ENCODE data around the gene ZBTB40. TPM values are rescaled to one million over a fixed set of nuclear protein-coding genes. Genes with fewer than 3 reads are reported as not detected.

Gene ZBTB40
- total RNA-seq, 1 experiment from 2014 or later: 19.5 TPM

DNA sequence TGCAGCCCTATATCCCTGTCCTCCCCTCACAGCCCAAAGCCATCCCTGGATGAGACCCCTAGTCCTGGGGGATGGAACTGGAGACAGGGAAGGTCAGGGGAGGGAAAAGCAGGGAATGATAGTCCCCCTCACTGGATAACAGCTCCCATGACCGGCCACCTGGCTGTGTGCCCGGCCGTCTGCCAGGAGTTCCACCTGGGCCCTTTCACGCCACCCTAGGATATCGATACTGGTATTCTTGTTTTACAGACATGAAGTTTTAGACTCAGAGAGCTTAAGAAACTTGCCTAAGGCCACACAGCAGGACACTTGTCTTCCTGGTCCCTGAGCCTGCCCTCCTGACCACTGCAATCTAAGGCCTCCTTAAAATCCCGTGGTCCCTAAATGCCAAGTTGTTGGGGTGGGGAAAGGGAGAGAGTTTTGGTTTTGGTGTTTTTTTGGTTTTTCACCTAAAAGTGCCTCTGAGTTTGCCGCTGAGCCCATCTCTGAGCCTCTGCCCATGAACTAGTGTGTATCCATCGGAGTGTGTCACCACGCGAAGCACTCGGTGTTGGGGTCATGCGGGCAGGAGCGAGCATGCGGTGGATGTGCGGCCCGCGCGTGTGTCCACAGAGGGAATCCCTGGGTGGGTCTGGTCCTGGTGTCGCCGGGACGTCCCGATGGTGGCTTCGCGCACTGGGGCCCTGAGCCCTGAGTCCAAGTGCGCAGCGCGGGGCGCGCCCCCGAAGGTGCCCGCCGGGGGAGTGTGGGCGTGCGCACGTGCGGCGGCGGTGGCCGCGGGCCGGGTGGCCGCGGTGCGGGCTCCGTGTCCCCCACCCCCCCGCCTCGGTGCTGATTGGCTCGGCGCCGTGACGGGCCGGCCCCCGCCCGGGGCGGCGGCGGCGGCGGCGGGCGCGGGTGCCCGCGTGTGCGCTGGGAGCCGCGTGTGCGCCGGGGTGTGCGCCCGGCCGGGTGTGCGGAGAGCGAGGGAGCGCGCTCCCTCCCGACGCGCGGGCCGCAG, 111.2 kb downstream of the ZBTB40 start, which contains the start of gene EPHA8:
EPHA8 (plus strand) TSS at position 906 of the 1,000 bp plus-strand sequence. CDS start 147 bp downstream, outside the sequence.
- Histone ChIP-seq H3K36me3 (ENCODE audit: control insufficient read depth in 1 of 2, insufficient read depth in 2 of 2, low read length in 2 of 2) (no peaks in the 10 kb centered on the region), H3K4me2 (ENCODE audit: low read length) (no peak within 1 kb of the TSS), H4K20me1 (ENCODE audit: insufficient read depth) (no peaks in the 10 kb centered on the region), H3K9me3 (ENCODE audit: control insufficient read depth in 1 of 2, insufficient read depth in 1 of 2, low read depth in 1 of 2, low read length in 2 of 2) (no peaks in the 10 kb centered on the region), H3K4me1 (ENCODE audit: control insufficient read depth in 1 of 2, insufficient read depth in 2 of 2, low read length in 2 of 2) (no peaks in the 10 kb centered on the region), H3K4me3 (replicated peaks in 1 of 2; ENCODE audit: low read depth in 1 of 2, low read length in 2 of 2) (no peak within 1 kb of the TSS), H3K9me2 (ENCODE audit: insufficient read depth) (no peaks in the 10 kb centered on the region), H3K79me2 (ENCODE audit: insufficient read depth, low read length) (no peaks in the 10 kb centered on the region), H3K27ac (ENCODE audit: low read depth, low read length) (no peak within 1 kb of the TSS), H3K9ac (ENCODE audit: low read length) (no peak within 1 kb of the TSS), H3K27me3 (ENCODE audit: insufficient read depth, low read length) (peaks cover 7% of the 10 kb centered on the region; the same call in 1 of the 2 replicates), H2AFZ (ENCODE audit: low read depth, low read length, poor library complexity, severe bottlenecking) (no peak within 1 kb of the TSS)
- POLR2A ChIA-PET: no interaction called here
- RAD21 ChIA-PET (ENCODE audit: low non-redundant PET in 1 of 2, low total read pairs in 2 of 2, uncharacterized antibody in 2 of 2, unreplicated experiment in 2 of 2): no interaction called here
- CTCF ChIA-PET: no interaction called here
- intact Hi-C loops (cut with micrococcal nuclease): no loop called here
- TF ChIP-seq EGR1 (IDR thresholded peaks at IDR 0.05; ENCODE audit: low read depth): no peak
- TF ChIP-seq, protein P1, sequence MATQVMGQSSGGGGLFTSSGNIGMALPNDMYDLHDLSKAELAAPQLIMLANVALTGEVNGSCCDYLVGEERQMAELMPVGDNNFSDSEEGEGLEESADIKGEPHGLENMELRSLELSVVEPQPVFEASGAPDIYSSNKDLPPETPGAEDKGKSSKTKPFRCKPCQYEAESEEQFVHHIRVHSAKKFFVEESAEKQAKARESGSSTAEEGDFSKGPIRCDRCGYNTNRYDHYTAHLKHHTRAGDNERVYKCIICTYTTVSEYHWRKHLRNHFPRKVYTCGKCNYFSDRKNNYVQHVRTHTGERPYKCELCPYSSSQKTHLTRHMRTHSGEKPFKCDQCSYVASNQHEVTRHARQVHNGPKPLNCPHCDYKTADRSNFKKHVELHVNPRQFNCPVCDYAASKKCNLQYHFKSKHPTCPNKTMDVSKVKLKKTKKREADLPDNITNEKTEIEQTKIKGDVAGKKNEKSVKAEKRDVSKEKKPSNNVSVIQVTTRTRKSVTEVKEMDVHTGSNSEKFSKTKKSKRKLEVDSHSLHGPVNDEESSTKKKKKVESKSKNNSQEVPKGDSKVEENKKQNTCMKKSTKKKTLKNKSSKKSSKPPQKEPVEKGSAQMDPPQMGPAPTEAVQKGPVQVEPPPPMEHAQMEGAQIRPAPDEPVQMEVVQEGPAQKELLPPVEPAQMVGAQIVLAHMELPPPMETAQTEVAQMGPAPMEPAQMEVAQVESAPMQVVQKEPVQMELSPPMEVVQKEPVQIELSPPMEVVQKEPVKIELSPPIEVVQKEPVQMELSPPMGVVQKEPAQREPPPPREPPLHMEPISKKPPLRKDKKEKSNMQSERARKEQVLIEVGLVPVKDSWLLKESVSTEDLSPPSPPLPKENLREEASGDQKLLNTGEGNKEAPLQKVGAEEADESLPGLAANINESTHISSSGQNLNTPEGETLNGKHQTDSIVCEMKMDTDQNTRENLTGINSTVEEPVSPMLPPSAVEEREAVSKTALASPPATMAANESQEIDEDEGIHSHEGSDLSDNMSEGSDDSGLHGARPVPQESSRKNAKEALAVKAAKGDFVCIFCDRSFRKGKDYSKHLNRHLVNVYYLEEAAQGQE (IDR thresholded peaks at IDR 0.05; ENCODE audit: low read depth): no peak
- TF ChIP-seq SRF (IDR thresholded peaks at IDR 0.05; ENCODE audit: low read depth): no peak
- TF ChIP-seq FOSL1 (IDR thresholded peaks at IDR 0.05; ENCODE audit: low read depth): no peak
- no peak for TF ChIP-seq MAX (IDR thresholded peaks at IDR 0.05)
- TF ChIP-seq TCF7L2 (IDR thresholded peaks at IDR 0.05; ENCODE audit: borderline replicate concordance, extremely low read depth, insufficient read depth, insufficient read length): no peak
- TF ChIP-seq EZH2phosphoT487 (IDR thresholded peaks at IDR 0.05; ENCODE audit: borderline replicate concordance): no peak
- no peak for TF ChIP-seq CEBPB (IDR thresholded peaks at IDR 0.05; ENCODE audit: low read depth)
- no peak for TF ChIP-seq POLR2A (IDR thresholded peaks at IDR 0.05; ENCODE audit: borderline replicate concordance, extremely low read depth, insufficient read depth, insufficient read length)
- TF ChIP-seq RAD21 (IDR thresholded peaks at IDR 0.05; ENCODE audit: low read depth): no peak
- no peak for TF ChIP-seq ZFX (IDR thresholded peaks at IDR 0.05)
- no peak for TF ChIP-seq CBX3 (IDR thresholded peaks at IDR 0.05; ENCODE audit: low read depth)
- no peak for TF ChIP-seq SP1 (IDR thresholded peaks at IDR 0.05; ENCODE audit: low read depth)
- no peak for TF ChIP-seq POLR2AphosphoS5 (IDR thresholded peaks at IDR 0.05; ENCODE audit: low read depth, low read length)
- TF ChIP-seq JUND (IDR thresholded peaks at IDR 0.05): no peak
- no peak for TF ChIP-seq ELF1 (IDR thresholded peaks at IDR 0.05; ENCODE audit: borderline replicate concordance, low read depth)
- TF ChIP-seq ZNF274 (IDR thresholded peaks at IDR 0.05; ENCODE audit: low read depth, low read length): no peak
- ATAC-seq: no peak
- no peak for DNase-seq (ENCODE audit: low read depth, low spot score)
- BruUV-seq (replicated peaks): no TSS peak

Data from HCT116 (cell line).